K562 (cell line): Measurements from ENCODE around the gene USP27X. TPM values are rescaled to one million over a fixed set of nuclear protein-coding genes. Genes with fewer than 3 reads are reported as not detected.

Experiments
- CTBP1 ChIP-seq: fragments of 450-650 bp; IDR thresholded peaks from 2 replicates; pipeline ENCODE4 v1.6.1; 2016; ENCODE audit warnings: borderline replicate concordance
- TCFL5 ChIP-seq: fragments of 250-450 bp; sonication (Bioruptor Pico); conservative IDR thresholded peaks from 2 replicates; pipeline ENCODE4 v1.6.1; 2021; ENCODE audit warnings: mild to moderate bottlenecking, moderate library complexity, matching md5 sums
- ZBTB40 ChIP-seq, 2 experiments: fragments of 450-650 bp in 1 of 2; sonication (generic) in 1 of 2; formaldehyde crosslinking in 1 of 2; IDR thresholded peaks; 2 replicates each; pipeline versions ENCODE4 v1.7.1 to v1.9.0; 2016 to 2022; ENCODE audit warnings: inconsistent platforms in 1 of 2, mild to moderate bottlenecking in 1 of 2, missing genetic modification reagents in 1 of 2
- polyA plus RNA-seq, 8 experiments: library from polyadenylated mRNA; depleted of rRNA in 4 of 8; stranded (reverse) in 5 of 8; unstranded in 3 of 8; fragments of >200 nt; fragmentation: Nextera tagmentation in 2 of 8; fragmentation: Illumina TruSeq in 1 of 8; extraction: Ambion mirVana in 2 of 8; extraction: Trizol in 1 of 8; gene quantifications; 2 replicates each; pipeline versions ENCODE4 v1.2.1 to v1.2.3, GENCODE V29; 2011 to 2014; ENCODE audit warnings: inconsistent platforms in 1 of 8, missing spikeins in 1 of 8
- total RNA-seq, 7 experiments: library from RNA; depleted of rRNA in 6 of 7; stranded (reverse); fragments of >200 nt in 6 of 7; fragmentation: Illumina TruSeq in 2 of 7; extraction: Trizol in 2 of 7; gene quantifications; 2 replicates each; pipeline versions ENCODE4 v1.2.1 to v1.2.3, GENCODE V29; 2011 to 2021; ENCODE audit warnings: low replicate concordance in 1 of 7

Gene USP27X
- total and polyA plus RNA-seq, 9 of the 15 experiments (the other 6 are each of a cell fraction or from before 2014, with no cell fraction given) = 0.15 to 4.7 (median 1.6) TPM

GRCh38 chrX:49840679-49841078 lies 38.6 kb upstream of the USP27X start (continued):
- TF ChIP-seq CTBP1 = 0 out of 2 replicates have a peak, but pooled peaks have one; percentile 39
- no peak for TF ChIP-seq ZBTB40 (IDR thresholded peaks at IDR 0.05)
- no peak for TF ChIP-seq ZBTB40 (CRISPR knock-in tag; IDR thresholded peaks at IDR 0.05)
- no peak for TF ChIP-seq TCFL5 (CRISPR knock-in tag)
